GM21367 (cell line): ENCODE data around the gene XPC.
"Not testable (repeated sequence)": the region's sequence is repeated elsewhere in the genome, so short reads cannot be mapped to it uniquely, and the experiment has no call there.

Experiments
- ATAC-seq: cut with Tn5 transposase; IDR thresholded peaks from one replicate; pipeline ENCODE4 v1.9.1; 2021; ENCODE audit not compliant: unreplicated experiment

XPC gene

GRCh38 chr3:14178247-14179113 is at the start of gene XPC, which contains the start of gene LSM3:
XPC (minus strand) TSS chr3:14178601; CDS start chr3:14178568, 33 bp downstream.
LSM3 (plus strand) TSS chr3:14178817; CDS start chr3:14178861, 44 bp downstream.
- peak; percentile 93 for ATAC-seq

DNA sequence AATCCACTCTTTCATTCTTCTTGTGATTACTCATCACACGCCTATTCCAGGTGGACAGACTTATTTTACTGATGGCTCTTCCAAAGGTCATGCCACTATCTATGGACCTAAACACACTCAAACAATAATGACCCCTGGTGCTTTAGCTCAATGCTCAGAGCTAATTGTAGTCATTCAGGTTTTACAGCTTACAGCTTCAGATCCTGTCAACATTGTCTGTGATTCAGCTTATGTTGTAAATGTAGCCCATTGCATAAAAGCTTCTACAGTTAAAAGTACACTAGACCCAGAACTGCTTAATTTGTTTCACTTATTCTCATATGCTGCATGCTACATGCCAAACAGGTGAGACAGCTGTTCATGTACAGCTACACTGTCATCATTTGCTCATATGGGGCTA is 49.5 kb upstream of the XPC start:
- no peak for ATAC-seq

DNA sequence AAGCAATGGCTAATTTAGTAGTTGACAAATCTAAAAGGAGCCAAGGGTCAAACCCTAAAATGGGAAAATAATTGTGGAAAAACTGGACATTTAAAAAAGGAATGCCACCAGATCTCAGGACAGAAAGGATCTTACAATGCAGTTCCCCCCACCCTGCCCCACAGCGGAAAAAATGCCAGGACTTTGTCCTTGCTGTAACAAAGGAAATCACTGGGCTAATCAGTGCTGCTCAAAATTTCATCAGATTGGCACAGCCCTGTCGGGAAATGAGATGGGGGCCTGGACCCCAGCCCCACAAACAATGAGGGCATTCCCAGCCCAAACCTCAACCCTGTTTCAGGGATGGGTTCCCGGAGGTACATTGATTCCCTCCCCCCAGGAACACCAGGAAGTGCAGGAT is 48.0 kb upstream of the XPC start:
- not testable (repeated sequence) for ATAC-seq

DNA sequence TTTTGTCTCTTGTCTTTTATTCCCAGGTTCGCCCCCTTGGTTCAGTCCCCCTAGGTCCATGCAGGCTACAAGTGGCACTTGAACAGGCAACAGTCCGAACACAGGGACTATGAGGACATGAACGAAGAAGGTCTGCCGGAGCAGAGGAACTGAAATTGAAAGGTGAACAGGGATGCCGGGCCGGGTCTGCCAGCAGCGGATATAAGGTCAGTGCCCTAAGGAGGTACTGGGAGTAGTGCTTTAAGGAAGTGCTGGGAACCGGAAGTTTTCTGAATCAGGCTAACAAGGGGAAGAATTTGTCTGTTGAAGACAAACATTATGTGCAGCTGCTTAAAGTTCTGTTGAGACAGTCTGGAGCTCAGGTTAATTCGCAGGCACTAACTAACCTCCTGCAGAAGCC is 47.0 kb upstream of the XPC start:
- peak; percentile 65 for ATAC-seq

GRCh38 chr3:14224895-14225294 is 46.5 kb upstream of the XPC start:
- ATAC-seq = no peak

GRCh38 chr3:14223595-14223994 is 45.2 kb upstream of the XPC start:
- peak; percentile 50 for ATAC-seq

DNA sequence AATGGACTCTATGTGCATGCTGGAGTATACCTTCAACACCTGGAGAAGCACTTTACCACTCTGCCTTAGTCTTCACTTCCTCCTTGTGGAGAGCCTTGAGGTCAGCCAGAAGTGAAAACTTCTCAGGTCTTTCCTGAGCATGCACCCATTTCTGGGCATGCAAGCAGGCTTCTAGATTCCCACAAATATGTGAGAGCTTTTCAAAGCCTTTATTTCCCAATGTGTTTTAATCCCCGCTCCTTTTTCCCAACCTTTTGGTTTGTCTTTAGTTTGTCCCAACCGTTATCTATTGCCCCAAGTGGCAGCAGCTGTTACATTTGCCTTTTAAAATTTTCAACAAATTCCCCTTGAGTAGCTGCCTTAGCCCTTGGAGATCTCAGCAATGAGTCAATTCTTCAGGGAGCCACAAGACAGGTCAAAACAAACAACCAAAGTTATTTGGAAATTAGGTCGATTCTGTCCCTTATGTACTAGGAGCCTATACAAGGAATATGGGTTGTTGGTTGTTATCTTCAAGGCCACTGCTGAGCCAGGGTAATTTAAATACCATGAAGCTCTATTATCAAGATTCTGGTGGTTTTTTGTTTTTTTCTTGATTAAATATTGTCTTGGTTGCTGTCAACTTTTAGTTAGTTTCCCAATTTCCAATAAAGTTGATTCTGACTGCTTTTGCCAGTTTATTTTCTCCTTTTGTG is 44.6 kb upstream of the XPC start:
- peak; percentile 47 for ATAC-seq

DNA sequence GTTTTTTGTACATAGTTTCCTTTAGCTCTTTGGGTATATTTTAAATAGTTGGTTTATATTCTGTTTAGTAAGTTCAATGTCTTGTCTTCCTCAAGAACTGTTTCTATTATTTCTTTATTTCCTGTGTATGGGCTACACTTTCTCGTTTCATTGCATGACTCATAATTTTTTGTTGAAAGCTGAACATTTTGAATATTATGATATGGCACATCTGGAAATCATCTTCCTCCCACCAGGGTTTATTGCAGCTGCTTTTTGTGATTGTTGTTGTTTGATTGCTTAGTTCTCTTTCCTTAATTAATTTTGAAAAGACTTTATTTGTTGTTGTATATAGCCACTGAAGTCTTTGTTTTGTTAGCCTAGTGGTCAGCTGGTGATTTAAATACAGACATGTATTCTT is 44.1 kb upstream of the XPC start:
- no peak for ATAC-seq

DNA sequence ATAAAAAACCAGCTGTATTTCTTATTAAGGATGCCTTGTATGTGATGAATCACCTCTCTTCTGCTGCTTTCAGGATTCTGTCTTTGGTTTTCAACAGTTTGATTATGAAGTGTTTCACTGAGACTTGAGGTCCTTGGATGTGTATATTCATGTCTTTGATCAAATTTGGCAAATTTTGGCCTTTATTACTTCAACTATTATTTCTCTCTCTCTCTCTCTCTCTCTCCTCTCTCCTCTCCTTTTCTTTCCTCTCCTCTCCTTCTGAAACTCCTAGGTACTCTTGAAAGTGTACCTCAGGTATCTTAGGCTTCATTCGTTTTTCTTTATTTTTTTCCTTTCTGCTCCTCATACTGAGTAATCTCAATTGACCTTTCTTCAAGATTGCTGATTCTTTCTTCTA is 43.5 kb upstream of the XPC start:
- no peak for ATAC-seq

DNA sequence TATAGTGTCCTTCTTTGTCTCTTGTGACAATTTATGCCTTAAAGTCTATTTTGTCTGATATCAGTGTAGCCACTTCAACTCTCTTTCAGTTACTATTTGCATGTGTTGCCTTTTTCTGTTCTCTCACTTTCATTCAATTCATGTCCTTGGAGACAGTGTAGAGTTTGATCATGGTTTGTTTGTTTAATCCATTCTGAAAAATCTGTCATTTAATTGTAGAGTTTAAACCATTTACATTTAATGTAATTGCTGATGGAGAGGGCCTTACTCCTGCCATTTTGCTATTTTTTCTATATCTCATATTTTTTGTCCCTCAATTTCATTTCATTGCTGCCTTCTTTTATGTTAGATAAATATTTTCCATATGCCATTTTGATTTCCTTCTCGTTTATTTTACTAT is 42.5 kb upstream of the XPC start:
- no peak for ATAC-seq

DNA sequence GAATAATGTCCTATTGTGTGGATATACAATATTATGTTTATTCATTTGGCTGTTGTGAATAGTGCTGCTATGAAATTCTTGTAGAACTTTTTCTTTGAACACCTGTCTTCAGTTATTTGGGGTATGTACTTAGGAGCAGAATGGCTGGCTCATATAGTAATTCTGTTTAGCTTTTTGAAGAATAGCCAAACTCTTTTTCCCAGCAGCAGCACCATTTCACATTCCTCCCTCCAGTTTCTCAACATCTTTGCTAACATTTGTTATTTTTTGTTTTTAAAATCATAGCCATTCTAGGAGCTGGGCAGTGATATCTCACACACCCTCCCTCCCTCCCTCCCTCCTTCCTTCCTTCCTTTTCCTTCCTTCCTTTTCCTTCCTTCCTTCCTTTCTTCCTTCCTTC is 40.0 kb upstream of the XPC start:
- no peak for ATAC-seq

GRCh38 chr3:14216257-14217048 is 38.1 kb upstream of the XPC start:
- ATAC-seq = no peak

- no peak for ATAC-seq
Observed at GRCh38 chr3:14214764-14215163, 36.4 kb upstream of the XPC start.

- ATAC-seq = no peak
Observed at GRCh38 chr3:14213066-14213774, 34.8 kb upstream of the XPC start.

GRCh38 chr3:14212032-14212431 is 33.6 kb upstream of the XPC start:
- no peak for ATAC-seq

GRCh38 chr3:14211621-14212020 is 33.2 kb upstream of the XPC start:
- no peak for ATAC-seq

- ATAC-seq = no peak
Observed at GRCh38 chr3:14210843-14211594, 32.6 kb upstream of the XPC start.

GRCh38 chr3:14210290-14210688 is 31.9 kb upstream of the XPC start:
- no peak for ATAC-seq

DNA sequence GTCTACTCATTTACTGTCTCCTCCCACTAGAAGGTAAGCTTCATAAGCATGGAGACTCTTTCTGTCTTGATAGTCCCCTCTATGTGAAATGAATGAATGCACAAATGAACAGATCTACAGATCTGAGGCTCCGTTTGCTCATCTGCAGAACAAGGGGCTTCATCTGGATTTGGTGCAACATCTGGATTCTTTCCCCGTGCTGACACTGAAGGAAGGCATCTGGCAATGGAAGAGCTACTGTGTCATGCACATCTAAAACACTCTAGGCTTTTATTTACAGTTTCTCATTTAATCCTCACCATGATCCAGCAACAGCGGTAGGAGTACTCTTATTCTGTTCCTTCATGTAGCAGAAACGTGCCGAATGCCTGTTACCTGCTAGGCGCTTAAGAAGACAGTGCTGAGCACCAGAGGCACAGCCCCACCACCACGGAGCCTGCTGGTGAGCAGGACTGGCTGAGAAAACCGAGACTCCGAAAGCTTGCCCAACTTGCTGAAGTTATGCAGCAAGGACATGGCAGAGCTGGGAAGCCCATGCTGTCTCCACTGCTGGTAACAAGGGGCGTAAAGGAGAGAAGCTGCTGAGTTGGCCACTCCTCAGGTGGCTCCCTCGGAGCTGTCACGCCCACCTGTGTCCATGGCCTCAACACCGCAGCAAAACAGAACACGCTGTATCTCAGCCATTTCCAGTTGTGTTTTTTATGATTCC is 31.3 kb upstream of the XPC start:
- no peak for ATAC-seq
